ENCODE data around the gene SLC38A7.
"Not testable (repeated sequence)": the region's sequence is repeated elsewhere in the genome, so short reads cannot be mapped to it uniquely, and the experiment has no call there.

SLC38A7 gene

DNA sequence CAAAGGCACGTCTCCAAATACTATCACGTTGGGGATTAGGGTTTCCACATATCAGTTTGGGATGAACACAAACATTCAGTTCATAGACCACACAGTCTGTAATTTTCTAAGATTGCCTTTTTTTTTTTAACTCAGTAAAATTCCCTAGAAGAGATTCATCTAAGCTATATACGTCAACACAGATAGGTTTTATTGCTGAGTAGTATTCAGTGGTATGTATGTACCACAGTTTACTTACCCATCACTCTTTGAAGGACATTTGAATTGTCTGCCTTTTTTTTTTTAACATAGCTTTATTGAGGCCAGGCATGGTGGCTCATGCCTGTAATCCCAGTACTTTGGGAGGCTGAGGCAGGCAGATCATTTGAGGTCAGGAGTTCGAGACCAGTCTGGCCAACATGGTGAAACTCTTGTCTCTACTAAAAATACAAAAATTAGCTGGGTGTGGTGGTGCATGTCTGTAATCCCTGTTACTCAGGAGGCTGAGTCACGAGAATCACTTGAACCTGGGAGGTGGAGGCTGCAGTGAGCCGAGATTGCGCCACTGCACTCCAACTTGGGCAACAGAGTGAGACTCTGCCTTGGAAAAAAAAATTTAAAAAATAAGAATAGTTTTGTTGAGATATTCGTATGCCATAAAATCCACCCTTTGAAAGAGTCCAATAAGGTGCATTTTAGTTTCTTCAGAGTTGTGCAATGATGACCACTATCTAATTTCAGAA is 2.6 kb upstream of the SLC38A7 start:
- H2BK120ac ChIP-seq (ENCODE audit: low read depth, low read length); H2BK5ac ChIP-seq (ENCODE audit: low read length); H4K5ac ChIP-seq (ENCODE audit: low read length); H3K18ac ChIP-seq (ENCODE audit: low read length); H3K4me1 ChIP-seq (ENCODE audit: control insufficient read depth, low read depth, low read length); H3K79me2 ChIP-seq (ENCODE audit: control insufficient read depth, insufficient read depth, low read length); H3K36me3 ChIP-seq (ENCODE audit: control insufficient read depth, insufficient read depth, low read length); H4K8ac ChIP-seq (ENCODE audit: low read depth, low read length); DNase-seq; H3K79me1 ChIP-seq (ENCODE audit: low read length); H2AK5ac ChIP-seq (ENCODE audit: low read length); H3K56ac ChIP-seq (ENCODE audit: low read length); H3K27me3 ChIP-seq (ENCODE audit: insufficient read depth, low read length, poor library complexity); H3K4me3 ChIP-seq (ENCODE audit: low read length); H2BK15ac ChIP-seq (replicated peaks; ENCODE audit: low read depth); H3K4ac ChIP-seq (ENCODE audit: low read depth, low read length); H3K9ac ChIP-seq (ENCODE audit: low read length); H3K23ac ChIP-seq (ENCODE audit: low read length); H3K27ac ChIP-seq (ENCODE audit: low read depth, low read length); H3K4me2 ChIP-seq (ENCODE audit: low read length): not testable (repeated sequence)
- no CpG with 5 or more reads among the region's 8 CpGs for WGBS (ENCODE audit: extremely low coverage, insufficient coverage, low lambda C conversion rate)

DNA sequence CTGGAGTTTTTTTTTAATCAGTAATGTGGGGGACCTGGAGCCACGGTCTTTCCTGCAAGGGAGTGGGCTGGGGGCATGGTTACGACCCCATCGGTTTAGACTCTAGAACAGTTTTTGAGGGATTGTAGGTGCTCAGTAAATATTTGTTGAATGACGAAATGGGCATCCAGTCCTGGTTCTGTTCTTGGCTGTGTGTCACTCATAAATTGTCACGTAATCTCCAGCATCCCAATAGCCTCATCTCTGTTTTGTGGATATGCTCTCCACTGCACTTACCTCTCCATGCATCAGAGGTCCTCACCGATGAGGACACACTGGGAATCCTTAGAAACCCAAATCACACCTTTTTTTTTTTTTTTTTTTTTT is 497 bp upstream of the SLC38A7 start:
- Histone ChIP-seq H3K36me3 (ENCODE audit: control insufficient read depth, insufficient read depth, low read length) (no peaks in the 10 kb centered on the region), H3K27me3 (ENCODE audit: insufficient read depth, low read length, poor library complexity) (no peaks in the 10 kb centered on the region), H4K5ac (ENCODE audit: low read length) (no peak overlapping the region), H3K27ac (ENCODE audit: low read depth, low read length) (no peak overlapping the region), H3K56ac (ENCODE audit: low read length) (peak overlapping the region; percentile 65), H3K79me2 (ENCODE audit: control insufficient read depth, insufficient read depth, low read length) (no peaks in the 10 kb centered on the region), H3K18ac (ENCODE audit: low read length) (no peak overlapping the region), H3K79me1 (ENCODE audit: low read length) (peaks cover 7% of the 10 kb centered on the region), H3K4me2 (ENCODE audit: low read length) (no peak overlapping the region), H3K4ac (ENCODE audit: low read depth, low read length) (no peak overlapping the region), H2BK15ac (replicated peaks; ENCODE audit: low read depth) (no peak overlapping the region), H2BK120ac (ENCODE audit: low read depth, low read length) (no peak overlapping the region), H2AK5ac (ENCODE audit: low read length) (no peak overlapping the region), H2BK5ac (ENCODE audit: low read length) (no peak overlapping the region), H3K4me1 (ENCODE audit: control insufficient read depth, low read depth, low read length) (peaks cover 2% of the 10 kb centered on the region), H3K4me3 (ENCODE audit: low read length) (no peak overlapping the region), H4K8ac (ENCODE audit: low read depth, low read length) (no peak overlapping the region), H3K9ac (ENCODE audit: low read length) (no peak overlapping the region), H3K23ac (ENCODE audit: low read length) (no peak overlapping the region)
- no peak for DNase-seq
- WGBS (ENCODE audit: extremely low coverage, insufficient coverage, low lambda C conversion rate): no CpG with 5 or more reads among the region's 6 CpGs

DNA sequence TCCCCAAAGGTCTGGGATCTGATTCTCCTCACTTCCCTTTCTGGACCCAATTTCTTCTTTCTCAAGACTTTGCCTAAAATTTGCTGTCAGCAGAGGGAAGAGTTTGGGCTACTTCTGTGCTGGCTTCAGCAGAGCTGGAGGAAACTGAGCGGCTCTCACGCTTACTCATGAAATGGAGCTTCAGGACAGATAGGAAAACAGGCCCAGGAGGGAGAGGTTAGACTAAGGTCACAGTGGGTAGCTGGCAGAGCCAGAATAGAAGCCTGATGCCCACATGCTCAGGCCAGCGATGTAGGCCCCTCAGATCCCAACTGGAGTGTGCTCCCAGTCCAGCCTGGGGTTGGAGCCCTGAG is 593 bp downstream of the SLC38A7 start:
- Histone ChIP-seq H4K8ac (ENCODE audit: low read depth, low read length) (peak overlapping the region; percentile 44), H2BK120ac (ENCODE audit: low read depth, low read length) (no peak overlapping the region), H2BK15ac (replicated peaks; ENCODE audit: low read depth) (no peak overlapping the region), H3K4me1 (ENCODE audit: control insufficient read depth, low read depth, low read length) (peaks cover 2% of the 10 kb centered on the region), H3K36me3 (ENCODE audit: control insufficient read depth, insufficient read depth, low read length) (no peaks in the 10 kb centered on the region), H3K18ac (ENCODE audit: low read length) (peak overlapping the region; percentile 11), H3K79me1 (ENCODE audit: low read length) (peaks cover 7% of the 10 kb centered on the region), H3K9ac (ENCODE audit: low read length) (peak overlapping the region; percentile 84), H3K4ac (ENCODE audit: low read depth, low read length) (no peak overlapping the region), H3K79me2 (ENCODE audit: control insufficient read depth, insufficient read depth, low read length) (no peaks in the 10 kb centered on the region), H3K27ac (ENCODE audit: low read depth, low read length) (no peak overlapping the region), H3K4me2 (ENCODE audit: low read length) (peak overlapping the region; percentile 83), H3K23ac (ENCODE audit: low read length) (no peak overlapping the region), H2AK5ac (ENCODE audit: low read length) (no peak overlapping the region), H3K56ac (ENCODE audit: low read length) (peak overlapping the region; percentile 92), H3K27me3 (ENCODE audit: insufficient read depth, low read length, poor library complexity) (no peaks in the 10 kb centered on the region), H2BK5ac (ENCODE audit: low read length) (no peak overlapping the region), H3K4me3 (ENCODE audit: low read length) (peak overlapping the region; percentile 88), H4K5ac (ENCODE audit: low read length) (no peak overlapping the region)
- peak; percentile 18 for DNase-seq
- no CpG with 5 or more reads among the region's 3 CpGs for WGBS (ENCODE audit: extremely low coverage, insufficient coverage, low lambda C conversion rate)

DNA sequence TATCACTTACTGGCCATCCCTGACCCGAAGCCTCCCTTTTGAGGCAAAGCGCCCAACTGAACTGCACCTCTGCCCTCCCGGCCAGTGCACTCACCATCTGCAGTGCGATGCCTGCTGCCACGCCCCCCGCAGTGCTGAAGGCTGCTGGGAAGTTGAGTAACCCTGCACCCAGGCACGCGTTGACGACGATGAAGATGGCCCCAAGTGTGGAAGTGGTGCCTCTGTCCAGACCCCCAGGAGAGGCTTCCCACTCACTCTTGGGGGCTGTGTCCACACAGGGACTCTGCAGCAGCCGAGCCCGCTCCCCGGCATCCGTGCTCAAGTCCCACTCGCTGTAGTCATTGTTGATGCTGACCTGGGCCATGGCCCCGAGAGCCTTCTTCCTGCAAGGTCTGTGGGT is 4.8 kb downstream of the SLC38A7 start:
- no peak overlapping the region for H2BK5ac ChIP-seq (ENCODE audit: low read length)

DNA sequence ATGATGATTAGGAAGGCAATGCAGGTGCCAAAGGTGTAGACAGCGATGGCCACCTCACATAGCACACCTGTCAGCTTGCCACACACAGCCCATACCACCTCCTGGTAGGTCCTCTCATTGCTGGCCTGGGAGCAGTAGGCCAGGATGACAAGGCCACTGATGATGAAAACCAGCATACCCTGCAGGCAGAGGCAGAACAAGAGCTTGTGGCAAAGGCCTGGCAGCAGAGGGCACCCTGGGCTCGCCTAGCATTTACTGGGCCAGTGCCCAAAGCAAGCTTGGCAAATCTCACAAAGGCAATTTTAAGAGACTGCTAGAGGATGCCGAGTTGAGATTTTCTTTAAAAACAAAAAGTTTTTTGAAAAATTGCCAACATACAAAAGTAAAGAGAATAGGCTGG is 5.9 kb downstream of the SLC38A7 start:
- Histone ChIP-seq H4K5ac (ENCODE audit: low read length) (no peak overlapping the region), H3K79me2 (ENCODE audit: control insufficient read depth, insufficient read depth, low read length) (no peaks in the 10 kb centered on the region), H2AK5ac (ENCODE audit: low read length) (no peak overlapping the region), H2BK120ac (ENCODE audit: low read depth, low read length) (no peak overlapping the region), H2BK15ac (replicated peaks; ENCODE audit: low read depth) (no peak overlapping the region), H3K27ac (ENCODE audit: low read depth, low read length) (no peak overlapping the region), H3K79me1 (ENCODE audit: low read length) (peaks cover 5% of the 10 kb centered on the region), H3K4me2 (ENCODE audit: low read length) (no peak overlapping the region), H3K18ac (ENCODE audit: low read length) (no peak overlapping the region), H3K4ac (ENCODE audit: low read depth, low read length) (no peak overlapping the region), H4K8ac (ENCODE audit: low read depth, low read length) (no peak overlapping the region), H2BK5ac (ENCODE audit: low read length) (no peak overlapping the region), H3K9ac (ENCODE audit: low read length) (no peak overlapping the region), H3K56ac (ENCODE audit: low read length) (no peak overlapping the region), H3K23ac (ENCODE audit: low read length) (no peak overlapping the region), H3K27me3 (ENCODE audit: insufficient read depth, low read length, poor library complexity) (no peaks in the 10 kb centered on the region), H3K4me1 (ENCODE audit: control insufficient read depth, low read depth, low read length) (no peaks in the 10 kb centered on the region), H3K4me3 (ENCODE audit: low read length) (no peak overlapping the region), H3K36me3 (ENCODE audit: control insufficient read depth, insufficient read depth, low read length) (no peaks in the 10 kb centered on the region)
- WGBS (ENCODE audit: extremely low coverage, insufficient coverage, low lambda C conversion rate): no CpG with 5 or more reads among the region's 3 CpGs
- DNase-seq: no peak

More for the DNA sequence above, 4.8 kb downstream of the SLC38A7 start:
- Histone ChIP-seq H3K79me1 (ENCODE audit: low read length) (peaks cover 7% of the 10 kb centered on the region), H4K8ac (ENCODE audit: low read depth, low read length) (no peak overlapping the region), H3K27ac (ENCODE audit: low read depth, low read length) (no peak overlapping the region), H2BK15ac (replicated peaks; ENCODE audit: low read depth) (no peak overlapping the region), H3K4ac (ENCODE audit: low read depth, low read length) (no peak overlapping the region), H2AK5ac (ENCODE audit: low read length) (no peak overlapping the region), H3K23ac (ENCODE audit: low read length) (no peak overlapping the region), H3K4me2 (ENCODE audit: low read length) (no peak overlapping the region), H3K9ac (ENCODE audit: low read length) (no peak overlapping the region), H3K27me3 (ENCODE audit: insufficient read depth, low read length, poor library complexity) (no peaks in the 10 kb centered on the region), H4K5ac (ENCODE audit: low read length) (no peak overlapping the region), H3K4me3 (ENCODE audit: low read length) (no peak overlapping the region), H3K4me1 (ENCODE audit: control insufficient read depth, low read depth, low read length) (peaks cover 2% of the 10 kb centered on the region), H3K79me2 (ENCODE audit: control insufficient read depth, insufficient read depth, low read length) (no peaks in the 10 kb centered on the region), H3K18ac (ENCODE audit: low read length) (no peak overlapping the region), H3K36me3 (ENCODE audit: control insufficient read depth, insufficient read depth, low read length) (no peaks in the 10 kb centered on the region), H3K56ac (ENCODE audit: low read length) (no peak overlapping the region), H2BK120ac (ENCODE audit: low read depth, low read length) (no peak overlapping the region)
- DNase-seq: no peak
- no CpG with 5 or more reads among the region's 16 CpGs for WGBS (ENCODE audit: extremely low coverage, insufficient coverage, low lambda C conversion rate)

DNA sequence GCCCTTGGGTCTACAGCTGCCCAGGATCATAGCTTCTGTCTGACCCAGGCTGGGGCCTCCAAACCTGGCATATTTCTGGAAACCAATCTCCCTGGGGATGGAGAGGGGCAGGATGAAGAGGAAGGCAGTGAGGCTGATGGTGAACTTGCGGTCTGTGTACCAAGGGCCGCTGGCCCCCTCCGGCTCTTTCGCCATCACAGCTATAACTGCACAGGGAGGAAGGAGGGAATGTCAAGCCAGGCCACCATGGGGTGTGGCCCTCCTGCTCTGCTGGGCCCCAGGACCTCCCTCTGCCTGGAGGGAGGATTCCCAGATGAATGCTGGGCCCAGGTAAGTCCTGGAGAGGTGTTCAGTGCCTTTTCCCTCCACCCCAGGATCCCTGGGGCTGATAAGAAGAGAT is 6.3 kb downstream of the SLC38A7 start:
- no CpG with 5 or more reads among the region's 4 CpGs for WGBS (ENCODE audit: extremely low coverage, insufficient coverage, low lambda C conversion rate)

More for the DNA sequence above, 6.3 kb downstream of the SLC38A7 start:
- Histone ChIP-seq H2AK5ac (ENCODE audit: low read length) (no peak overlapping the region), H3K79me2 (ENCODE audit: control insufficient read depth, insufficient read depth, low read length) (no peaks in the 10 kb centered on the region), H3K4ac (ENCODE audit: low read depth, low read length) (no peak overlapping the region), H3K27ac (ENCODE audit: low read depth, low read length) (no peak overlapping the region), H3K4me3 (ENCODE audit: low read length) (no peak overlapping the region), H3K79me1 (ENCODE audit: low read length) (peaks cover 2% of the 10 kb centered on the region), H3K56ac (ENCODE audit: low read length) (no peak overlapping the region), H3K4me2 (ENCODE audit: low read length) (no peak overlapping the region), H3K9ac (ENCODE audit: low read length) (no peak overlapping the region), H2BK15ac (replicated peaks; ENCODE audit: low read depth) (no peak overlapping the region), H3K27me3 (ENCODE audit: insufficient read depth, low read length, poor library complexity) (no peaks in the 10 kb centered on the region), H3K36me3 (ENCODE audit: control insufficient read depth, insufficient read depth, low read length) (no peaks in the 10 kb centered on the region), H3K4me1 (ENCODE audit: control insufficient read depth, low read depth, low read length) (no peaks in the 10 kb centered on the region), H3K23ac (ENCODE audit: low read length) (no peak overlapping the region), H2BK5ac (ENCODE audit: low read length) (no peak overlapping the region), H4K8ac (ENCODE audit: low read depth, low read length) (no peak overlapping the region), H2BK120ac (ENCODE audit: low read depth, low read length) (no peak overlapping the region), H4K5ac (ENCODE audit: low read length) (no peak overlapping the region), H3K18ac (ENCODE audit: low read length) (no peak overlapping the region)
- DNase-seq: no peak
